HG03460 (cell line): ENCODE results near the gene BTNL2.
A peak's percentile ranks its signal among the peaks of the same experiment; 100 is the strongest.
"Not testable (repeated sequence)": the region's sequence is repeated elsewhere in the genome, so short reads cannot be mapped to it uniquely, and the experiment has no call there.

Experiments
- ATAC-seq: cut with Tn5 transposase; IDR thresholded peaks from one replicate; pipeline ENCODE4 v1.9.1; 2021; ENCODE audit not compliant: unreplicated experiment

BTNL2 gene, protein sequence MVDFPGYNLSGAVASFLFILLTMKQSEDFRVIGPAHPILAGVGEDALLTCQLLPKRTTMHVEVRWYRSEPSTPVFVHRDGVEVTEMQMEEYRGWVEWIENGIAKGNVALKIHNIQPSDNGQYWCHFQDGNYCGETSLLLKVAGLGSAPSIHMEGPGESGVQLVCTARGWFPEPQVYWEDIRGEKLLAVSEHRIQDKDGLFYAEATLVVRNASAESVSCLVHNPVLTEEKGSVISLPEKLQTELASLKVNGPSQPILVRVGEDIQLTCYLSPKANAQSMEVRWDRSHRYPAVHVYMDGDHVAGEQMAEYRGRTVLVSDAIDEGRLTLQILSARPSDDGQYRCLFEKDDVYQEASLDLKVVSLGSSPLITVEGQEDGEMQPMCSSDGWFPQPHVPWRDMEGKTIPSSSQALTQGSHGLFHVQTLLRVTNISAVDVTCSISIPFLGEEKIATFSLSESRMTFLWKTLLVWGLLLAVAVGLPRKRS

DNA sequence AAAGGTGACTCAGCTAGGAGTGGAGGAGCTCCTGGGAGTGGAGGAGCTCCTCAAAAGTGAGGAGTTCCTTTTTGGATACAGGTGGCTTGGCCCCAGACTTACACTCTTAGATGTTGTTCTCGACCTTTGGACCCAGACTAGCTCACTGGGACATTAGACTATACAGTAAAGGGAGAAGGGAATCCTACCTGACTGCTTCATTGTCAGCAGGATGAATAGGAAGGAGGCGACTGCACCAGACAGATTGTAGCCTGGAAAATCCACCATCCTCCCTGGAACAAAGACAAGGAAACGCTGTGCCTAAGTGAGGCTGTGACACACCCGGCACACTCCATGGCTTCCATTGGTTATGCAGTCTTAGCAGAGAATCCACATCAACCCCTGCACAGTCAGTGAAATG is at the start of gene BTNL2:
Gene BTNL2, minus strand, starts transcription at position 325 of the 400 bp plus-strand sequence. Its CDS starts 58 bp downstream, at position 267.
- ATAC-seq: no peak

GRCh38 chr6:32449088-32449736 is 42.2 kb upstream of the BTNL2 start:
- ATAC-seq: no peak

- no peak for ATAC-seq
Measured at GRCh38 chr6:32447932-32448331, 41.0 kb upstream of the BTNL2 start.

DNA sequence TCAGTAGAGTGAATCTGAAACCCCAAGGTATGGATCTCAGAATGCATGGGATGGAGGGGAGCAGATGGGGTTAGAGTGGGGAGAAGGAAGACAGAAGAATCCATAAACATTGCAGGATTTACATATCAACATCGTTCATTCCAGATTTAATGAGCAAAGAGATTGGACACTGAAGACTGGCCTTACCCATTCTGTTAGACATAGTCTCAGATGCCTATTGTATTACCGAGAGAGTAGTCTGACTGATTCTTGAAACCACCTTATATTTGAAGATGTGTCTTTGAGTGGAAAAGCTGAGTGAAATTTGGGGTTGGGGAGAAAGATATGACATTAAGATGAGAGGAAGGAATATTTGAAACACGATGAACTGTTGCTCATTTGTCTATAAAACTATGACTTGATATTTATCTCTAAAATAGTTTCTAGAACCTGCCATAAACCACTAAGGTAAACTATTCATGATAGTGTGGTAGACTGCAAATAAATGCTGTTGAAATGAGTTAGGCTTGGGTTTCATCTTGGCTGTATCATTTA is 38.4 kb upstream of the BTNL2 start:
- ATAC-seq: no peak

GRCh38 chr6:32444433-32444832 is 37.5 kb upstream of the BTNL2 start:
- no peak for ATAC-seq

- ATAC-seq: no peak
Measured at GRCh38 chr6:32442977-32443552, 36.1 kb upstream of the BTNL2 start.

DNA sequence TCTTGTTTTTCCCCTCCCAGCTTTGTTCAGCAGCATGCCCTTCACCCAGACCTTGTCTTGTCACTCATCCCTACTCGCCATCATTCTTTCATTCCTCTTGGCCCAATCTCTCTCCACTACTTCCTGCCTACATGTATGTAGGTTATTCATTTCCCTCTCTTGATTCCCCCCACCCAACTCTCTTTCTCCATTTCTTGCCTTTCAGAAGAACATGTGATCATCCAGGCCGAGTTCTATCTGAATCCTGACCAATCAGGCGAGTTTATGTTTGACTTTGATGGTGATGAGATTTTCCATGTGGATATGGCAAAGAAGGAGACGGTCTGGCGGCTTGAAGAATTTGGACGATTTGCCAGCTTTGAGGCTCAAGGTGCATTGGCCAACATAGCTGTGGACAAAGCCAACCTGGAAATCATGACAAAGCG is 35.3 kb upstream of the BTNL2 start:
- ATAC-seq: no peak

GRCh38 chr6:32439602-32440214 is 32.7 kb upstream of the BTNL2 start, which contains the start of gene HLA-DRA:
Gene HLA-DRA (plus strand): TSS chr6:32439887. CDS start chr6:32439951, 64 bp downstream.
- peak; percentile 65 for ATAC-seq

DNA sequence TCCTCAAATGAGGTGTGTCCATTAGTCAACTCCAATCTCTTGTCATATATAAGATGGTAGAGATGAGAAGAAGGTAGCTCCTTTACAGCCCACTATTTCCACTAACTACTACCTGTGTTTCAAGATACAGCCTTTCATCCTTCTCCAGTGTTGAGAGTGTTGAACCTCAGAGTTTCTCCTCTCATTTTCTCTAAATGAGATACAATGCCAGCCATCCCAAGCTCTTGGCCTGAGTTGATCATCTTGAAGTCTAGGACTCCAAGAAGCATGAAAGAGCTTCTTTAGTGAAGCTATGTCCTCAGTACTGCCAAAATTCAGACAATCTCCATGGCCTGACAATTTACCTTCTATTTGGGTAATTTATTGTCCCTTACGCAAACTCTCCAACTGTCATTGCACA is 32.2 kb upstream of the BTNL2 start:
- no peak for ATAC-seq

- ATAC-seq: peak; percentile 70
Measured at GRCh38 chr6:32436995-32437836, 30.2 kb upstream of the BTNL2 start.

DNA sequence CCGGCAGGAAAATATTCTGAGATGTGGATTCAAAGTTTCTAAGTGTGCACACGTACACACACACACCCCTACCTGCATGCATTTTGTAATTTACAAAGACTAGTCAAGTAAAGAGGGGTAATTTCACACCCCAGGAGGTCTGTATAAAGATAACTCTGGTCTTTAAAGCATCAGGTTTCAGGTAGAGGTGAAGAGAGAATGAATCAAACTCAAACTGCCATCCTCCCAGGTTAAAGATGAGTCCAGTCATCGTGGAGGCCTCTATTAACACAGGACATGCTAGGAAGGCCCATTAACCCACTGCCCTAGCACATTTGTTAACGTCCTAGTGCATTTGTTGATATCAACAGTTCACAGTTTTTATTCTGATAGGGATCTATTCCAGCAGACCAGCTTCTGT is 29.2 kb upstream of the BTNL2 start:
- ATAC-seq: no peak

DNA sequence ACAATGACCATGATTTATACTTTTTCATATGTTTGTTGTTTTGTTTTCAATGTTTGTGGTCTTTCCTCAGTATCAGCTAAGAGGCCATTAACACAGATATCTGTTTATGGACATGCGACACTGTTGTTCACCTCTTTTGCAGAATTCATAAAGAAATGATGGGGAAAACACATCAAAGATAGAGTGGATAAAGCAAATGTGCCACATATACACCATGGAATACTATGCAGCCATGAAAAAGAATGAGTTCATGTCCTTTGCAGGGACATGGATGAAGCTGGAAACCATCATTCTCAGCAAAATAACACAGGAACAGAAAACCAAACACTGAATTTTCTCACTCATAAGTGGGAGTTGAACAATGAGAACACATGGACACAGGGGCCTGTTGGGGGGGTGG is 27.0 kb upstream of the BTNL2 start:
- not testable (repeated sequence) for ATAC-seq

- no peak for ATAC-seq
Measured at GRCh38 chr6:32432050-32432450, 25.1 kb upstream of the BTNL2 start.

GRCh38 chr6:32431142-32431541 is 24.2 kb upstream of the BTNL2 start:
- ATAC-seq: no peak

GRCh38 chr6:32430179-32430578 is 23.2 kb upstream of the BTNL2 start:
- ATAC-seq: no peak

GRCh38 chr6:32427934-32428474 is 21.0 kb upstream of the BTNL2 start:
- no peak for ATAC-seq

DNA sequence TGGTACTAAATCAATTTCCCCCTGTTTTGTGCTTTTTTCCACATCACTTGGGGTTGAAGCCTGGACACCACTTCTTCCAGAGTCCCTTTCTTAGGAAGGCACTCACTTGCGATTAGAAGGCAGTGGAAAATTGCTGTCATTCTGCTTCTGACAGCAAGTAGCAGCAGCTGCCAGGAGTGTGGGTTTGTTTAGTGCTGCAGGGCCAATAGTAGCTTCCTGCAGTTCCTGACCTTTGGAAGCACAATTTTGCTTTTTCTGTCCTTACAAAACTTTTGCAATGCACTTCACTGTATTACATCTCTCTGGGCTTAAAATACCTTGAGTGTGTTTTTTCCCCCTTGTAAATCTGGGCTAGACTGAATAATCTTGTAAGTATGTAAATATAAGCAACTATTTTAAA is 20.2 kb upstream of the BTNL2 start:
- ATAC-seq: no peak

DNA sequence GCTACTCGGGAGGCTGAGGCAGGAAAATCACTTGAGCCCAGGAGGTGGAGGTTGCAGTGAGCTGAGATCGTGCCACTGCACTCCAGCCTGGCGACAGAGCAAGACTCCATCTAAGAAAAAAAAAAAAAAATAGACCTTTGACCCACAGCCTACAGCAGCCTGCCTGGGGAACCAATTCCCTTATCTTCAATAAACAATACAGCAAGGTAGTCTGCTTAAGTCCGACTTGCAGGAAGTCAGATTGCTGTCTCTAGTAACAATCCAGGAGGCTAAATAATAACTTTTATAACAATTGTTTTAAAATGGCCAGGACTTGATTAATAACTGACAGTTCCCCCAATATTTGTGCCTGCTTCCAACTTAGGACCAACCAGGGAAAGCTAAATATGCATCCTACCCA is 19.4 kb upstream of the BTNL2 start:
- no peak for ATAC-seq

GRCh38 chr6:32424589-32425300 is 17.8 kb upstream of the BTNL2 start:
- no peak for ATAC-seq
